Muscle of back (tissue), 11 donors: Measurements from ENCODE around the gene ADK. TPM values are rescaled to one million over a fixed set of nuclear protein-coding genes. Genes with fewer than 3 reads are reported as not detected.
"Not testable (repeated sequence)": the region's sequence is repeated elsewhere in the genome, so short reads cannot be mapped to it uniquely, and the experiment has no call there.

Experiments used
- DNase-seq, 3 donors: peaks; one replicate each; pipeline versions ENCODE4 v3.0.0 to v3.0.0-alpha.2; 2013
- polyA plus RNA-seq, 10 donors: library from polyadenylated mRNA; unstranded; fragments of 120-200 nt; gene quantifications; one replicate each; pipeline ENCODE4 v1.2.1, GENCODE V29; 2013; ENCODE audit not compliant: insufficient read length in 10 of 10

The ADK gene
- polyA plus RNA-seq, 10 donors, result 29.7 to 39.6 (median 34.0) TPM

DNA sequence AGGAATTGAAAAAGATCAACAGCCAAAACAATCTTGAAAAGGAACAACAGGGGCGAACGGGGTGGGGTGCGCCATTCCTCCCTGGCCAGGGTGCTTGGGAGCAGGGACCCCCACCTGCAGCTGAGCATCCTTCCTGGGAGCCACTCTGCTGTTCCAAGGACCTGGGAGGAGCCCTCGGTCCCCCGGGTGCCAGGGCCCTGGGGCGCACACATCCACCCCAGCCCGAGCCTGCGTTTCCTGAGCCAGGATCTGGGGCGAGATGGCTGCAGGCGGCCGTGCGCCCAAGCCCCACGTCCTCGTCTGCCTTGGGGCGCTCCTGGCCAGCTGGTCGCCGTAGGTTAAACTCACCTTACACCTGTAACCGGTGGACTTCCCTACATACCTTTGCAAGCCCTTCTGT, 11.0 kb upstream of the ADK start:
- no peak for DNase-seq

DNA sequence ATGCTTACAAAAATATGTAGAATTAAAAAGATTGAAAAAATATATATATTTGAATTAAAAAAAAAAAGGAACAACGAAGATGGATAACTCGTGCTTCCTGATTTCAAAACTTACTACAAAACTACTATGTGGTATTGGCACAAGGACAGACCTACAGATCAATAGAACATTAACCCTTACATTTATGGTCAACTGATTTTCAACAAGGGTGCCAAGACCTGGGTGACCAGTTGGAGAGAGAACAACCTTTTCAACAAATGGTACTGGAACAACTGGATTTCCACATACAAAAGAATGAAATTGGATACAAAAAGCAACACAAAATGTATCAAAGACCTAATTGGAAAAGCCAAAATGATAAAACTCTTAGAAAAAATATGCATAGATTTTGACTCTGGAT, 10.5 kb upstream of the ADK start:
- no peak for DNase-seq

DNA sequence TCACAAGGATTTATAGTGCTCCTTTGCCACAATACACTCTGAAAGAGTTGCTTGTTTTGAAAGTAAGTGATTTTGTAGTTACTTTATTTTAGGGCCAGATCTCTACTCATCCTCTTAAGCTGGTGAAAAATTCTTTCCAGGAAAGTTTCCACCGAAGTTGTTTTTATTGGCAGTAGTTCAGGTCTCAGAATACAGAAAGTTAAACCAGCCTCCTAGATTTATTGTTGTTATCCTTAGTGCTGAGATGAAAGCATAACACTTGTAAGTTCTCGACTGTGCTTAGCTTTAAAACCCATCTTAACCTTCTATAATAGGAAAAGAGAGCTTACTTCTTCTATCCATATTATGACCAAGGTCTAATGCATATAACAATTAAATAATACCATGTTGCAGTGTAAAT, 5.9 kb upstream of the ADK start:
- peak; percentile 52 to 64 (median 54) for DNase-seq

DNA sequence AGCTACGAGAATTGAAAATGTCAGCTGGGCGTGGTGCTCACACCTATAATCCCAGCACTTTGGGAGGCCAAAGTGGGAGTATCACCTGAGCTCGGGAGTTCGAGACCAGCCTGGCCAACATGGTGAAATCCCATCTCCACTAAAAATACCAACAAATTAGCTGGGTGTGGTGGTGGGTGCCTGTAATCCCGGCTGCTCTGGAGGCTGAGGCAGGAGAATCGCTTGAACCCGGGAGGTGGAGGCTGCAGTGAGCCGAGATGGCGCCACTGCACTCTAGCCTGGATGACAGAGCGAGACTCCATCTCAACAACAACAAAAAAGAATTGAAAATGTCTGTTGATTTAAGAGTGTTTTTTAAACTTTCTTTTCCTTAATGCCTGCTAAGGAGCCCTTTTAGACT, 4.0 kb upstream of the ADK start:
- not testable (repeated sequence) for DNase-seq

DNA sequence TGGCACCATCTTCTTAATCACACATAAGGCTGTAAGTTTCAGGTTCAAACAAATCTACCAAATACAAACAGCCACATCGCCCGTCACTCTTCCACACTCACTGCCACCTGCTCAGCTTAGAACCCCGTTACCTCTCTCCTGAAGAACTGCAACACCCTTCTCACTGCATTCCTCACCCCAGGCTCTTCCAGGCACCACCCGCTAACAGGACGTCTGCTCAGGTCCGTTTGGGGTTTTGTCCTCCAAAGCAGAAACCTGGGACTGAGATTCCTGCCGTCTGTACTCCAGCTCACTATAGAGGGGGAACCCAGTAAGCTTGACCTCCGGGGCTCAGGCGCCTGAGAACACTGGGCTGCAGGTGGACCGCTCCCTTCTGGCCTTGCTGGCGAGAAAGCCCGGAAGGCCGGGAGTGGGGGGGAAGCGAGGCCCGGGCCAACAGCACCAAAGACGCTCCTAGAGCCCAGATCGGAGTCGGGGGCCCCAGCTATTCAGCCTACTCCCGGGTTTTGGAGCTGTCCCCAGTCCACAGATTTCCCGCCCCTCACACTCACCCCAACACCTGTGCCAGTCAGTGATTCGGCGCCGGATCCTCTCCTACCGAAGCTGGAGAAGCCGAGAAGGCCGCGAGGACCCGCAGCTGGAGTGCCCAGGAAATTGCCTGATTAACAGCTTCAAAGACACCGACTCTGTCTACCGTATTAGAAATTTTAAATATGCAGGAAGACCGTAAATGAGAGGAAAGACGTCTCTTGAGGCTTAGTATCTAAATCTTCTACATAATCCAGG, 624 bp upstream of the ADK start, which contains the start of gene AP3M1:
AP3M1 (minus strand) TSS at position 625 of the 786 bp plus-strand sequence. CDS start 12,449 bp downstream, outside the sequence.
- DNase-seq, result no peak

DNA sequence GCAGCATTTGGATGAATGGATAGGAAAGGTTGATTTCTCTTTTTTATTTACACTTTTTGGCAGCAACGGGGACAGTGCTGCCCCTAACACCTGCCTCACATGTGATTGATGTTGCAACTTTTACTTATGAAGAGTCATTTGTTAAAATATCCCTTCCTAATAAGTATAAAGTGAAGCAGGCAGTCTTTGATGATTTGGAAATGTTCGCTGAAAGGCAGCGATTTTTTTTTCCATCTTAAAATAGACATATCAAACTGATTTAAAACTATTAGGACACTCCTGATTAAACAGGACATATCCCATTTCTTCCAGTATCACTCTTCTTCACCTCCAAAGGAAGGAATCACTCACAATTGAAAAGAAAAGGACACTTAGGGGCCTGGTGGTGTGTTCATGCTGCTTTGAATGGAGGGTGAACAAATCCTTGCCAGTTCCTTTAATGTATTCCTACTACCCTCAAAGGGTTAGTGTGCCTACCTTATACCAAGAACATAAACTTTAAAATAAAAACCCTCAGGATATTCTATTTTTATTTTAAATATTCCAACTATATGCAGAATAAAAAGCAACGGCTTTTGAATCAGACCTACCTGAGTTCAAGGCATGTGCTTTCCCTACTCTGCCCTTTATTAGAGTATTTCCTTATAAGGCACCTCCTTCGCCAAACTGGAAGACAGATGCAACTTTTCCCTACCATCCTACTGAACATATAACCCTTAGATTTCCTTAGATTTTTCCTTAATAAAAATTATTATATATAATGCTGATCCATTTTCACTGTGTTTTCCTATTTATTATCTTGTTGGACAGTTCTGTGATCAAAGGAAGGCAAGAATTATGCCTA, 1.1 kb downstream of the ADK start:
- no peak for DNase-seq

DNA sequence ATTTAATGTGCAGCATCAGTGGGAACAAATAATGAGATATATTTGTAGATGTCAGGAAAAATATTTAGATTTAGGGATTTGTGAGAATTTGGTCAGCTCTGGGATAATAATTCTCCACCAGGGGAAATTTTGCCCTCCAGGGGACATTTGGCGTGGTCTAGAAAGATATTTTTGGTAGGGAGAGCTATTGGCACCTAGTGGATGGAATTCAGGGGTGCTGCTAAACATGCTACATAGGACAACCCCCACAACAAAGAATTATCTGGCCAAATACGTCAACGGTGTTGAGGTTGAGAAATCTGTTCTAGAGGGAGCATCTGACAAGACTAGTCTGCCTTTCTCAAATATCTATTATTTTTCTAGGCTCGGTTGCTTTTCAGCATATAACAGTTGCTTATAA, 2.1 kb downstream of the ADK start:
- DNase-seq, result no peak

DNA sequence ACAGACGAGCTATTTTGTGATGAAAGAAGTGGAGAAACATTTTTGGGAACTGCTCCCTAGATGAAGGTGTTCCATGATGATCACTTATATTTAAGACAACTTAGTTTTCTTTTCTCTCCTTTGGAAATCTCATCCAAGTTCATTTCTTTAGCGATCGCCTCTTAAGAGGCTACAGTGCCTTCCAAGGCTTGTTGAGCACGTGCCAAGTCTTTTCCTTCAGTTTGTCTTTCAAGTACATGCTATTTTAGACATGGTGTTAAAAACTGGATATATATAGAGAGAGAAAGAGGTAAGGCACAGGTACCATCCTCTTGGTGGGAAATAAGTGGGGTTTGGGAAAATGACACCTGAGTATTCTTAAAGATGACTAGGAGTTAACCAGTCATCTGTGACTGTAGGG, 2.7 kb downstream of the ADK start:
- DNase-seq, result no peak

DNA sequence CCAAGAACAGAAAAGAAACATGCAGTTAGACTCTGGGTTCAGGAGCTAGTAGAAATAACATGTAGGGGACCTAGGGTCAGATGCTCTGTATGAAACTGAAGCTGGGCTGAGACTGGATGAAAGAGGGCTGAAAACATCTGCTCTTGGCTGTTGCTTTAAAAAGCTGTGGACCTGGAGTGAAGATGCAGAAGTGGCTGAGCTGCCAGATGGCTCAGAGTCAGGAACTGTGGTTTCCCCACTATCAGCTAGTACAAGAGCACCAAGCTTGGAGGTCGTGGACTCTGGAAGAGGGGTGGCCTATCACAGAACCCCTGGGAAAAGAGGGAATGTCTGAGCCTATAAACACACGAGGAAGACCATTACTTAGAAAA, 5.9 kb downstream of the ADK start:
- peak in 2 of 3 donors; percentile 47 to 65 for DNase-seq

DNA sequence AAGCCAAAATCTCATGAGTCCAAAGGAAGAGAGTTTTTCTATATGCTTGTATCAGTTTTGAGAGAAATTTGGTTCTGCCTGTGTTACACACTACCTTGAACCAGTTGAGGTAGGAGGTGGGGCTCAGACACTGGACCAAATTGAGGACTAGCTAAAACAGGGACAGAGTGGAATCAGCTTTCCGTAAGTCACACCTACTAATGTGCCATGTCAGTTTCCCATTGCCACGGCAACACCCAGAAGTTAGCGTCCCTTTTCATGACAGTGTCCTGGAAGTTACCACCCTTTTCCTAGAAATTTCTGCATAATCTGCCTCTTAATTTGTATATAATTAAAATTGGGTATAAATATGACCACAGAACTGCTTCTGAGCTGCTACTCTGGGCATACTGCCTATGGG, 9.0 kb downstream of the ADK start:
- DNase-seq, result no peak

DNA sequence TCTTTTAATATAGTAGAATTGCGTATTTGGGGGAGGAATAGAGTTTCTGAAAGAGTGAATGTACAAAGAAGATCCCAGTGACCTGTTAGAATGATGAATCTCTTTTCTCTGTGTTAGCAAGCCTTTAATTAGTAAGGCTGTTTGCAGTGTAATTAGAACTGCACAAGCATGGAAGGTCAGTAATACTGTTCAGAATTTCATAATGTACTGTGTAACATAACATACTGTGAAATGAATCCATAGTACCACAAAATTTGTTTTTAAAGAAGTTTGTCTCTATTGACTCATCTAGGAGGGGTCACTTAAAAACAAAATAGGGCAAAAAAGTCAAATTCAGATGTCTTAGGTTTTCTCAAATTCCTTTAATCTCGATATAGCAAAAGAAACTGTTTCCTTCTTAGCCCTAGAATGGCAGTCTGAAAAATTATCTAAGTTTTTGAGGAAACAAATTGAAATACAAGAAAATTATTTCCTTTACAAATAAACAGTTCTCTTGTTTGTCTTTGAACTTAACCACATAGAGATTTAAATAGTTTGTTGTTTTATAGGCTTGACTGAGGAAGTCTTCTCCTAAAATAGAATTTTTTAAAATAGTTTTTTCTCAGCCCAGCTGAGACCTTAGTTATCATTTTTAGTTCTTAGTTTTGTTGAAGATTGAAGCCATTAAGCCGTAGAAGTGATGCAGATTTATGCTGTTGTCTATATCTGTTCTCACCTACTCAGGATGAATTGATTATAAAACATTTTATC, 12.5 kb downstream of the ADK start:
- DNase-seq, result no peak

DNA sequence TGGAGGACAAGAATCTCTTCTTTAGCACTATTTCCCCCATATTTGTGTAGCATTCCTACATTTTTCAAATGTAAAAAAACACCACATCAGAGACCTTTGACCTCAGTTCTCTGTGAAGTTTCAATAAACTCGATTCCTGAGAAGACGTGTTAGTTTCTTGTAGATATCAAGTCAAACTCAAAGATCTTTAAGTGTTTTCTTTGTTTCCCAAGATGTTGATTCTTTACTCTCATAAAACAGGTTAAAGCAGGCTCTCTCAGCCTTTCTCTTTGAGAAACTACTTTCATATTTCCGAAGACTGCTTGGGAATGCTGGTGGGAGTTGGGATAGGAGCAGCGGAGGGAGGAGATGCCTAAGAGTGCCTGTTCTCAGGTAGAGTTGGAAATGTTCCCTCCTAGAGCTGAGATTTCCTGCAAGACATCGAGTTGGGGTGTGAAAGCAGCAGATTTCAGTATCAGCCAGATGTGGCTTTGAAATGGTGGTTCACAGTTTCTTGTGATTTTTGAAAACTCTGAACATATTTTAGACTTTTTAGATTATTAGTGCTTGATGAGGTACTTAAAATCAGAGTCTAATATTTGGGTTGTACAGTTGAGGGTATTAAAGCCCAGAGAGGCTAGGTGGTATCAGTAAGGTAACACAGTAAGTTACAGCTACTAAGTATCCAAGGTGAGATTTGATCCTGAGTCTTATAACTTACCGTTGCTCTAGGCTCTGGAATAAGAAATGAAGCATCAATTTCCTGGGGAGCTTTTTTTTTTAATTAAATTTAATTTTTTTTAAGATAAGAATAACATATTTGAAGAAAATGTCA, 13.9 kb downstream of the ADK start:
- no peak for DNase-seq

DNA sequence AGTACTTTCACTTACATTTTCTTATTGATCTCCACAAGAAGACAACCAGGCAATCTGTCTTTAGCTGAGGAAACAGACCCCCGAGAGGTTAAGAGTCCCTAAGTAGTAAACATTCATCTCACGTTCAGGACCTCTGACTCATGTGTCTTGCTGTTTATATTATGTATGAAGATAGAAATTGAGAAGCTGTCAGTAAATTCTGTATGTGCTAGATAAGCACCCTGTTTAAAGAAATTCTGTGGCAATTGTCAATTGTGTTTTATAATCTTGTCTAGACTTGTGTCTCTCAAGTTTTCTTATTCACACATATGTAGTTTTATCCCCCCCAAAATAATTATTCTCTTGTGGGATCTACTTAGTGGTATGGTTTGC, 14.5 kb downstream of the ADK start:
- no peak for DNase-seq

DNA sequence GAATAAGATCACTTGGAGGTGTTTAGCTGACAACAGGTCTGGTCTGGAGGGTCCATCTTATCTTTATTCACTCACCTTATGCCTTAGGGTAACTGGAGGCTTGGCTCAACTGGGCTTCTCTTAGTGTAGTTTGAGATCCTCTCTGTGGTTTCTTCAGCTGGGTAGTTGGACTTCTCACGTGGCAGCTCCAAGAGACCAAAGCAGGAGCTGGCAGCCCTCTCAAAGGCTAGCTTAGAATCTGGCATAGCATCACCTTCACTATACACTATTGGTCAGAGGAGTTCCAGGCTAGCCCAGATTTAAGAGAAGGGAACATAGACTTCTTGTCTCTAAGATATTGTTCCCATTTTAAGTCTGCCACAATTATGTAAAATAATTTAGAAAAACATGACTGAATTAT, 16.4 kb downstream of the ADK start:
- DNase-seq, result no peak

DNA sequence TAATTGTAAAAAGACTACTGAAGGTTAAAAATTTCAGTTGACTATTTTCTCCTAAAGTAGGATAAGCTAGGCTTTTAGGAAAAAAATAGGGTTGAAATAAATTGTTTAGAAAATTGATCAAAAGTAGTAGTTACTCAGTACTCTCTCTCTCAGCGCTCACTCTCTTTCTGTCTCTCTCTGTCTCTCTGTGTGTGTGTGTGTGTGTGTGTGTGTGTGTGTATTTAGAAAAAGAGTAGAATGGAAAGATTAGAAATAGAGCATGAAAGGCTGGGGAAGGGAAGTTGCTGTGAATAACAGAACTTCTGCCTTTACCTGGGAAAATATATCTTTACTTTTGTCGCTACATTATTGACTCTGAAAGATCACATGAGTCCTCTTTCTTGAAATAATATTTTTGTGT, 20.6 kb downstream of the ADK start:
- DNase-seq, result no peak

DNA sequence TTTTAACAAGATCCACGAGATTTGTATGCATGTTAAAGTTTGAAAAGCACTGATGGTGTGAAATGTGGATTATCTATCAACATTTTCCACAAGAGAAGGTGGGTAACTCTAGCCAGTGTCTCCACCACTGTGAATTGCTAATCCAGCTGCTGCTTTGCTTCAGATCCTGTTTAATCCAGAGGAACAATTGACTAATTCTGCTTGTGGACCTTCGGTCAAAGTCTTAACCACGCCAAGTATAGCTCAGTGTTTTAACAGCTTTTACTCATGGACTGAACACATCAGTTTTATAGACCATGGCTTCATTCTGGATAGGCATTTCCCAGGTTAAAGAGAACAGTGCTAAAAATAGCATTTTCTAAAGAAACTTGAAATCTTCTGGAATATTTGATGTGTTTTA, 23.5 kb downstream of the ADK start:
- DNase-seq, result peak in 1 of 3 donors; percentile 49

DNA sequence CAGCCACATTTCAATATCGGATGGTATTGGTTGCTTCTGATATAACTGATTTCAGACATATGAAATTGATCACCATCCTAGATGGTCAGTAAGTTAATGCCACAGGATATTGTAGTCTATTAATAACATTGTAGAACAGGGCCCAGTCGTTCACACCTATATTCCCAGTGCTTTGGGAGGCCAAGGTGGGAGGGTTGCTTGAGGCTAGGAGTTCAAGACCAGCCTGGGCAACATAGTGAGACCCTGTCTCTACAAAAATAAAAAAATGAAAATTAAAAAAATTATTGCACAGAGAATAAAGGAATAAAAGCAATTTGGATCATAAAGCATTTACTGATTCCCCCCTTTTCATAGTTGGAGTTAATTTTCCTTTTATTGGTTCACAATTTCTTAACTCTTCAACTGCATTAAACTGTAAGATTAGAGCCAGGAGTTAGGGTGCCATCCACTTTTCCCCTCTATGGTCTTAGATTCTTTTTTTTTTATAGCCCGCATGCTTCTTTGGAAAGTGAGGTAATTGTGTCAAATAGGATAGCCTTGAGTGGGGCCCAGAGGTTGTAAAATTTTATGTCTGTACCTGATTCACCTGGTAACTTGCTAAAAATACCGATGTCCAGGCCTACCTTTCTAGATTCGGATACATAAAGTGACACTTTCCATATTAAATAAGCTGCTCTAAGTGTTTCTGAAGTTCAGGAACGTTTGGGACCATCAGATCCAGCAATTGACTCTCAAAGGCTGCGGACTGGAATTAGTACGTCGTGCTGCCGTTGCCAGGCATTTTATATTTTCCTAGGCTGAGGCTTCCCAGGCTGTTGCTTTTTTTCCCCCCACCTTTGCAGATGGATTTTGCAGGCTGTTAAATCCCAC, 24.7 kb downstream of the ADK start:
- DNase-seq, result no peak

DNA sequence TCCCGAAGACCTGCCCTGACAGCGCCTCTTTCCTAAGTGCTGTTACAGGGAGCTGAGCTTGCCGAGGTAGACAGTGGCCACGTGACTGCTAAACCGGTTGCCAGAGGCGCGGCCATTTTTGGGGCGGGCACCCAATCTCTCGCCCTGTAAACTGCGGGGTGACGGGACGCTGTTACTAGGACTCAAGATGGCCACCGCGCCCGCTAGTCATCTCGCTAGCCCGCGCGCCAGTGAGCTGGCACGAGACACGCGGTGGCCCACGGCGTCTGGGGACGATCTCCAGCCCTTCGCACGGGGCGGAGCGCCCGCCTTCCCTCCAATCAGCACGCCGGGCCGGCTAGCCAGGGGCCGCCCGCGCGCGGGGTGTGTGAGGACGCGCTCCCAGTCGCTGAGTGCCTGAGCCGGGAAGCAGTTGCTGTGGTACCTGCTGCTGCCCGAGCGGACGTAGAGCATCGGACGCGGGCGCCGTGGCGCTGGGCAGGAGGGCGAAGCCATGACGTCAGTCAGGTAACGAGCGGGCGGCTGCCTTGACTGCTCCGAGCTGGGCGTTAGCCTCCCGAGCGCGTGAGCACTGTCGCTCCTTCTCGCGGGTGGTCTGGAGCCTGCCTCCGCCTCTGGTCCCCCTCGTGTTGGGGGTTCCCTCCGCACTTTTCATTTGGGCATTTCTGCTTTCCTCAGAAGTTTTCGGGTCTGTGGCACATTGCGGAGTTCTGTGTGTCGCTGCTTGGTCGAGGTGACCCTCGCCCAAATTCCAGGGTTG, 25.5 kb downstream of the ADK start:
- DNase-seq, result peak; percentile 92 to 97 (median 94)

DNA sequence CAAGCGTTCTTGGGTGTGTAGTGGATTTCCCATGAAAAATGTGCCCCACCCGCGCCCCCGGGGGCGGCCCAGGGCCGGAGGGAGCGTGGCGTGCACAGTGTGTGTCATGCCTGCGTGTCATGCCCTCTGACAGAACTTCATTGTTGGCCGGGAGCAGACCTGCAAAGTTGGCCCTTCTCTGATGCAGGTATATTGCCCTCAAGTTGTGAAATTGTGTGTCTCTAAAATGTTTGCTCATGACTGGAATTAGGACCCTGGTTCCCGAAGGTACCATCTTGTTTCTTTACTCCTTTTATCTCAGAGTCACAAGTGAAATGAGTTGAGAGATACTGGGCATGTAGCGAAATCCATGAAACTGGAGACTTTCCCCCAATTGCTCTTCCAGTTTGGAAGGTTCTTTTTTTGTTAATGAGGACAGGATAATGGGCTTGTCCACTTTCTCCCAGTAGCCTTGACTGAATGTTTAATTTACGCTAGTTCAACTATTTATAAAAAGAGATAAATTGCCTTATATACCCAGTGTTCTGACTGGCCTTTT, 26.2 kb downstream of the ADK start:
- no peak for DNase-seq
